H9 (cell line): ENCODE data around the gene CHGA. TPM values are rescaled to one million over a fixed set of nuclear protein-coding genes. Genes with fewer than 3 reads are reported as not detected.

Source experiments
- DNase-seq: peaks from one replicate; pipeline ENCODE4 v3.0.0-alpha.2; 2017
- H2AFZ ChIP-seq: one replicate; pipeline ENCODE4 v1.6.1; 2013; ENCODE audit warnings: mild to moderate bottlenecking, low read length, control low read depth, moderate library complexity
- H2AK5ac ChIP-seq: 2 replicates; pipeline ENCODE4 v1.6.1; 2013; ENCODE audit warnings: low read length, control low read depth, mixed read lengths; ENCODE audit not compliant: insufficient read length
- H2BK120ac ChIP-seq: one replicate; pipeline ENCODE4 v1.6.1; 2013; ENCODE audit warnings: low read depth, mild to moderate bottlenecking, low read length, control low read depth, inconsistent platforms; ENCODE audit not compliant: poor library complexity, severe bottlenecking
- H2BK12ac ChIP-seq: 2 replicates; pipeline ENCODE4 v1.6.1; 2013; ENCODE audit warnings: low read length, control low read depth, mixed read lengths, low read depth; ENCODE audit not compliant: insufficient read length
- H2BK15ac ChIP-seq: 2 replicates; pipeline ENCODE4 v1.6.1; 2013; ENCODE audit warnings: low read depth, low read length, control low read depth
- H2BK20ac ChIP-seq: one replicate; pipeline ENCODE4 v1.6.1; 2013; ENCODE audit warnings: low read depth, mild to moderate bottlenecking, low read length, control low read depth, inconsistent platforms; ENCODE audit not compliant: poor library complexity, severe bottlenecking
- H2BK5ac ChIP-seq: 2 replicates; pipeline ENCODE4 v1.6.1; 2013; ENCODE audit warnings: low read length, control low read depth, mixed read lengths; ENCODE audit not compliant: insufficient read length
- H3K14ac ChIP-seq: 2 replicates; pipeline ENCODE4 v1.6.1; 2013; ENCODE audit warnings: low read length, control low read depth; ENCODE audit not compliant: insufficient read depth
- H3K18ac ChIP-seq: 2 replicates; pipeline ENCODE4 v1.6.1; 2013; ENCODE audit warnings: low read depth, mild to moderate bottlenecking, mixed read lengths, low read length, control low read depth; ENCODE audit not compliant: insufficient read length
- H3K23ac ChIP-seq: 2 replicates; pipeline ENCODE4 v1.6.1; 2013; ENCODE audit warnings: low read length, control low read depth, mixed read lengths, low read depth; ENCODE audit not compliant: insufficient read length
- H3K23me2 ChIP-seq: 2 replicates; pipeline ENCODE4 v1.6.1; 2013; ENCODE audit warnings: low read depth, mild to moderate bottlenecking, mixed read lengths, low read length, control low read depth; ENCODE audit not compliant: insufficient read length, poor library complexity, severe bottlenecking
- H3K27ac ChIP-seq: 2 replicates; pipeline ENCODE4 v1.5.1; 2013; ENCODE audit warnings: low read length, control low read depth, mixed read lengths, low read depth; ENCODE audit not compliant: insufficient read length
- H3K27me3 ChIP-seq: 2 replicates; pipeline ENCODE4 v1.6.1; 2013; ENCODE audit warnings: low read length, control low read depth, inconsistent platforms; ENCODE audit not compliant: insufficient read depth
- H3K4ac ChIP-seq: 2 replicates; pipeline ENCODE4 v1.6.1; 2013; ENCODE audit warnings: low read depth, mild to moderate bottlenecking, control low read depth, inconsistent platforms, low read length, moderate library complexity
- H3K4me1 ChIP-seq: 2 replicates; pipeline ENCODE4 v1.6.1; 2013; ENCODE audit warnings: low read length, control low read depth, inconsistent platforms; ENCODE audit not compliant: insufficient read depth
- H3K4me2 ChIP-seq: 2 replicates; pipeline ENCODE4 v1.6.1; 2013; ENCODE audit warnings: low read length, control low read depth, mixed read lengths; ENCODE audit not compliant: insufficient read length, insufficient read depth
- H3K56ac ChIP-seq: 2 replicates; pipeline ENCODE4 v1.6.1; 2013; ENCODE audit warnings: low read depth, mild to moderate bottlenecking, mixed read lengths, low read length, control low read depth; ENCODE audit not compliant: insufficient read length
- H3K79me1 ChIP-seq: 2 replicates; pipeline ENCODE4 v1.6.1; 2013; ENCODE audit warnings: low read depth, mild to moderate bottlenecking, moderate library complexity, low read length, control low read depth, inconsistent platforms; ENCODE audit not compliant: insufficient read depth, poor library complexity, severe bottlenecking
- H3K79me2 ChIP-seq: 2 replicates; pipeline ENCODE4 v1.6.1; 2013; ENCODE audit warnings: low read length, control low read depth, inconsistent platforms; ENCODE audit not compliant: insufficient read depth
- H3K9ac ChIP-seq: 2 replicates; pipeline ENCODE4 v1.6.1; 2013; ENCODE audit warnings: low read length, control low read depth, mixed read lengths; ENCODE audit not compliant: insufficient read length; ENCODE audit errors: extremely low read depth
- H3K9me3 ChIP-seq: one replicate; pipeline ENCODE4 v1.6.1; 2013; ENCODE audit warnings: low read depth, low read length, inconsistent platforms; ENCODE audit not compliant: control insufficient read depth
- H3T11ph ChIP-seq: one replicate; pipeline ENCODE4 v1.6.1; 2013; ENCODE audit warnings: mild to moderate bottlenecking, low read length, control low read depth, inconsistent platforms
- H4K20me1 ChIP-seq: one replicate; pipeline ENCODE4 v1.6.1; 2013; ENCODE audit not compliant: control insufficient read depth, insufficient read length, insufficient read depth
- H4K5ac ChIP-seq: 2 replicates; pipeline ENCODE4 v1.6.1; 2013; ENCODE audit warnings: low read depth, mild to moderate bottlenecking, mixed read lengths, low read length, control low read depth; ENCODE audit not compliant: insufficient read length
- H4K8ac ChIP-seq: replicated peaks from 2 replicates; pipeline ENCODE4 v1.6.1; 2013; ENCODE audit warnings: low read length, control low read depth, mixed read lengths, low read depth; ENCODE audit not compliant: insufficient read length
- H4K91ac ChIP-seq: 2 replicates; pipeline ENCODE4 v1.6.1; 2013; ENCODE audit warnings: low read depth, mild to moderate bottlenecking, moderate library complexity, mixed read lengths, low read length, control low read depth; ENCODE audit not compliant: insufficient read length
- H3K27ac Mint-ChIP-seq, 3 experiments: 2 replicates in 2 of 3; 3 replicates in 1 of 3; pipeline ENCODE4 v1.8.0; 2020 to 2021; ENCODE audit warnings: mixed read lengths in 3 of 3, mild to moderate bottlenecking in 1 of 3, moderate library complexity in 1 of 3
- H3K27me3 Mint-ChIP-seq: 2 replicates; pipeline ENCODE4 v1.8.0; 2021; ENCODE audit warnings: low read depth, mild to moderate bottlenecking, moderate library complexity, mixed read lengths
- H3K36me3 Mint-ChIP-seq, 3 experiments: 2 replicates in 2 of 3; 3 replicates in 1 of 3; pipeline ENCODE4 v1.8.0; 2020 to 2021; ENCODE audit warnings: low read depth in 3 of 3, mixed read lengths in 3 of 3; ENCODE audit not compliant: insufficient read depth in 1 of 3
- H3K4me1 Mint-ChIP-seq, 2 experiments: 2 replicates each; pipeline ENCODE4 v1.8.0; 2020; ENCODE audit warnings: mixed read lengths in 2 of 2
- H3K4me3 Mint-ChIP-seq, 2 experiments: 2 replicates in 1 of 2; 3 replicates in 1 of 2; pipeline ENCODE4 v1.8.0; 2020 to 2021; ENCODE audit warnings: mild to moderate bottlenecking in 2 of 2, mixed read lengths in 2 of 2, moderate library complexity in 1 of 2
- H3K9me3 Mint-ChIP-seq, 2 experiments: 2 replicates in 1 of 2; 3 replicates in 1 of 2; pipeline ENCODE4 v1.8.0; 2020; ENCODE audit warnings: mild to moderate bottlenecking in 2 of 2, mixed read lengths in 2 of 2, moderate library complexity in 1 of 2
- WGBS: extraction: QIAGEN DNeasy Blood & Tissue Kit; methylation state at CpG from one replicate; pipeline ENCODE4 v1.1.7; 2013; ENCODE audit warnings: missing lambda C conversion rate, low lambda C conversion rate, mixed read lengths; ENCODE audit not compliant: insufficient read length; ENCODE audit errors: extremely low coverage; 5-methylcytosine and 5-hydroxymethylcytosine counted together
- total RNA-seq: library from RNA; stranded (reverse); gene quantifications from 2 replicates; pipeline ENCODE4 v1.2.1, GENCODE V29; 2021
- TF ChIP-seq, protein P1 (sequence below): fragments of 200-600 bp; sonication (generic); conservative IDR thresholded peaks from 3 replicates; pipeline ENCODE4 v1.8.0; 2021; ENCODE audit warnings: antibody characterized with exemption, mild to moderate bottlenecking

Gene CHGA
- total RNA-seq, 1 experiment from 2014 or later, result 6.7 TPM

DNA sequence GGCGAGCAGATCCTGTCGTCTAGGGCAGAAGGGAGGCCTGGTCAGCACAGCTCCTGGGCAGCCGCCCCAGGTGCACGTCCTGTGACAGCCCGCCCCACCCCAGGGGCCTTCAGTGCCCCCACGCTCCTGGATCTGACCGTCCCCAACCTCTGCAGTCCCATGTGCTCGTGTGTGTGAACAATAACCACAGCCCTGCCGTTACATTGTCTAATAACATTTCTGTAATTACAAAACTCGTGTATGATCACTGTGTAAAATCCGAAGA lies 39.8 kb downstream of the CHGA start:
- no CpG with 5 or more reads among the region's 11 CpGs for WGBS
- no peak overlapping the region for H2BK20ac ChIP-seq
- no peak overlapping the region for H3K18ac ChIP-seq
- H2BK12ac ChIP-seq, result no peak overlapping the region
- H2AFZ ChIP-seq, result no peak overlapping the region
- H4K91ac ChIP-seq, result no peak overlapping the region
- no peak overlapping the region for H2BK5ac ChIP-seq
- Mint-ChIP-seq H3K9me3 (peaks cover 6 to 16% of the 10 kb centered on the region in 2 experiments), H3K27ac (no peak overlapping the region), H3K27me3 (no peaks in the 10 kb centered on the region), H3K4me3 (no peak overlapping the region), H3K4me1 (peaks cover 25 to 27% of the 10 kb centered on the region in 2 experiments), H3K36me3 (peaks cover 19 to 35% (median 22%) of the 10 kb centered on the region in 3 experiments)
- H3K4me2 ChIP-seq, result no peak overlapping the region
- H4K8ac ChIP-seq, result no peak overlapping the region
- no peak overlapping the region for H3K9ac ChIP-seq
- H3K79me1 ChIP-seq, result no peaks in the 10 kb centered on the region
- H3T11ph ChIP-seq, result no peak overlapping the region
- H3K9me3 ChIP-seq, result no peaks in the 10 kb centered on the region
- no peak overlapping the region for H3K23ac ChIP-seq
- TF ChIP-seq, protein P1, sequence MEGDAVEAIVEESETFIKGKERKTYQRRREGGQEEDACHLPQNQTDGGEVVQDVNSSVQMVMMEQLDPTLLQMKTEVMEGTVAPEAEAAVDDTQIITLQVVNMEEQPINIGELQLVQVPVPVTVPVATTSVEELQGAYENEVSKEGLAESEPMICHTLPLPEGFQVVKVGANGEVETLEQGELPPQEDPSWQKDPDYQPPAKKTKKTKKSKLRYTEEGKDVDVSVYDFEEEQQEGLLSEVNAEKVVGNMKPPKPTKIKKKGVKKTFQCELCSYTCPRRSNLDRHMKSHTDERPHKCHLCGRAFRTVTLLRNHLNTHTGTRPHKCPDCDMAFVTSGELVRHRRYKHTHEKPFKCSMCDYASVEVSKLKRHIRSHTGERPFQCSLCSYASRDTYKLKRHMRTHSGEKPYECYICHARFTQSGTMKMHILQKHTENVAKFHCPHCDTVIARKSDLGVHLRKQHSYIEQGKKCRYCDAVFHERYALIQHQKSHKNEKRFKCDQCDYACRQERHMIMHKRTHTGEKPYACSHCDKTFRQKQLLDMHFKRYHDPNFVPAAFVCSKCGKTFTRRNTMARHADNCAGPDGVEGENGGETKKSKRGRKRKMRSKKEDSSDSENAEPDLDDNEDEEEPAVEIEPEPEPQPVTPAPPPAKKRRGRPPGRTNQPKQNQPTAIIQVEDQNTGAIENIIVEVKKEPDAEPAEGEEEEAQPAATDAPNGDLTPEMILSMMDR, result no peak
- peaks cover 2% of the 10 kb centered on the region; the same call in 1 of the 2 replicates for H3K79me2 ChIP-seq
- no peak overlapping the region for H3K4ac ChIP-seq
- H2BK120ac ChIP-seq, result no peak overlapping the region
- no peaks in the 10 kb centered on the region for H3K27me3 ChIP-seq
- no peak overlapping the region for H3K56ac ChIP-seq
- no peak overlapping the region for H3K27ac ChIP-seq
- H4K5ac ChIP-seq, result no peak overlapping the region
- no peak overlapping the region for H2AK5ac ChIP-seq
- H3K23me2 ChIP-seq, result no peaks in the 10 kb centered on the region
- no peak for DNase-seq
- no peak overlapping the region for H3K14ac ChIP-seq
- H3K4me1 ChIP-seq, result no peaks in the 10 kb centered on the region
- H2BK15ac ChIP-seq, result no peak overlapping the region
- H4K20me1 ChIP-seq, result no peaks in the 10 kb centered on the region
